HCT116 (cell line): Measurements from ENCODE around the gene C18orf32. TPM values are rescaled to one million over a fixed set of nuclear protein-coding genes. Genes with fewer than 3 reads are reported as not detected.

Experiments
- ATAC-seq: fragments of 200-7000 bp; cut with Tn5 transposase; 2 replicates; pipeline ENCODE4 v1.9.1; 2020; ENCODE audit warnings: mild to moderate bottlenecking, moderate library complexity
- BruUV-seq: library from RNA; stranded (reverse); fragments of 400-500 nt; replicated peaks from 2 replicates; lab custom pipeline; 2021; lab: Mats Ljungman, UMichigan
- CTCF ChIA-PET: fragments of 300-600 bp; sonication (Branson Sonifier 250); formaldehyde crosslinking; loops from one replicate; lab custom pipeline; 2021; ENCODE audit warnings: antibody characterized with exemption; lab: Charles Lee
- POLR2A ChIA-PET: fragments of 300-600, 350-600 bp; sonication (Branson Sonifier 250); formaldehyde crosslinking; loops from one replicate; lab custom pipeline; 2021; ENCODE audit warnings: antibody characterized with exemption; lab: Charles Lee
- RAD21 ChIA-PET, 2 experiments: fragments of 300-600 bp; sonication (Branson Sonifier 250); formaldehyde crosslinking; loops; one replicate each; lab custom pipeline; 2023; ENCODE audit warnings: low total read pairs in 2 of 2; ENCODE audit not compliant: uncharacterized antibody in 2 of 2, unreplicated experiment in 2 of 2, low non-redundant PET in 1 of 2; lab: Charles Lee
- DNase-seq: peaks from one replicate; pipeline ENCODE4 v3.0.0-alpha.2; 2010; ENCODE audit warnings: low read depth, low spot score
- H2AFZ ChIP-seq: fragments of 200-600 bp; shearing (Covaris generic), sonication (generic); 2 replicates; pipeline ENCODE4 v1.6.1; 2017; ENCODE audit warnings: low read depth, mixed run types, mixed read lengths, antibody characterized with exemption, low read length; ENCODE audit not compliant: poor library complexity, severe bottlenecking
- H3K27ac ChIP-seq: 2 replicates; pipeline ENCODE4 v1.5.1; 2012; ENCODE audit warnings: low read depth, low read length
- H3K27me3 ChIP-seq: fragments of 200-600 bp; sonication (generic); 2 replicates; pipeline ENCODE4 v1.6.1; 2016; ENCODE audit warnings: mixed run types, low read length, mixed read lengths; ENCODE audit not compliant: insufficient read depth
- H3K36me3 ChIP-seq, 2 experiments: fragments of 200-500 bp in 1 of 2; fragments of 200-600 bp in 1 of 2; sonication (Bioruptor generic) in 1 of 2; sonication (generic) in 1 of 2; 2 replicates each; pipeline versions ENCODE4 v1.5.1 to v1.6.1; 2014 to 2016; ENCODE audit warnings: low read length in 2 of 2, inconsistent platforms in 1 of 2, mixed read lengths in 1 of 2, mixed run types in 1 of 2; ENCODE audit not compliant: insufficient read depth in 2 of 2, control insufficient read depth in 1 of 2
- H3K4me1 ChIP-seq, 2 experiments: fragments of 200-600 bp in 1 of 2; sonication (generic) in 1 of 2; 2 replicates each; pipeline versions ENCODE4 v1.5.1 to v1.6.1; 2012 to 2017; ENCODE audit warnings: low read length in 2 of 2, inconsistent platforms in 1 of 2, mild to moderate bottlenecking in 1 of 2, mixed read lengths in 1 of 2, mixed run types in 1 of 2, moderate library complexity in 1 of 2; ENCODE audit not compliant: insufficient read depth in 2 of 2, control insufficient read depth in 1 of 2
- H3K4me2 ChIP-seq: fragments of 200-600 bp; sonication (generic); 2 replicates; pipeline ENCODE4 v1.6.1; 2017; ENCODE audit warnings: mixed run types, low read length, mixed read lengths
- H3K4me3 ChIP-seq, 2 experiments: fragments of 200-600 bp in 1 of 2; sonication (generic) in 1 of 2; replicated peaks in 1 of 2; 2 replicates each; pipeline ENCODE4 v1.5.1; 2011 to 2016; ENCODE audit warnings: low read length in 2 of 2, control low read depth in 1 of 2, low read depth in 1 of 2, mild to moderate bottlenecking in 1 of 2, mixed read lengths in 1 of 2, mixed run types in 1 of 2
- H3K79me2 ChIP-seq: fragments of 200-600 bp; sonication (generic); 2 replicates; pipeline ENCODE4 v1.6.1; 2017; ENCODE audit warnings: mild to moderate bottlenecking, mixed run types, low read length, moderate library complexity, mixed read lengths; ENCODE audit not compliant: insufficient read depth
- H3K9ac ChIP-seq: fragments of 200-600 bp; sonication (generic); 2 replicates; pipeline ENCODE4 v1.6.1; 2016; ENCODE audit warnings: low read length, mixed read lengths
- H3K9me2 ChIP-seq: fragments of 200-600 bp; sonication (generic), shearing (Covaris generic); 2 replicates; pipeline ENCODE4 v1.6.1; 2017; ENCODE audit warnings: mixed run types, mild to moderate bottlenecking, moderate library complexity; ENCODE audit not compliant: insufficient read depth
- H3K9me3 ChIP-seq, 2 experiments: fragments of 200-500 bp in 1 of 2; fragments of 200-600 bp in 1 of 2; sonication (Bioruptor generic) in 1 of 2; sonication (generic) in 1 of 2; 2 replicates each; pipeline ENCODE4 v1.6.1; 2014 to 2017; ENCODE audit warnings: low read length in 2 of 2, mixed read lengths in 2 of 2, inconsistent platforms in 1 of 2, low read depth in 1 of 2, mild to moderate bottlenecking in 1 of 2, mixed run types in 1 of 2, moderate library complexity in 1 of 2; ENCODE audit not compliant: control insufficient read depth in 1 of 2, insufficient read depth in 1 of 2
- H4K20me1 ChIP-seq: fragments of 200-600 bp; sonication (generic), shearing (Covaris generic); 2 replicates; pipeline ENCODE4 v1.6.1; 2017; ENCODE audit warnings: mixed run types, mild to moderate bottlenecking, moderate library complexity; ENCODE audit not compliant: insufficient read depth
- CBX3 ChIP-seq: IDR thresholded peaks from 2 replicates; pipeline ENCODE4 v1.6.1; 2012; ENCODE audit warnings: low read depth
- CEBPB ChIP-seq: IDR thresholded peaks from 2 replicates; pipeline ENCODE4 v1.6.1; 2012; ENCODE audit warnings: low read depth
- EGR1 ChIP-seq: IDR thresholded peaks from 2 replicates; pipeline ENCODE4 v1.6.1; 2012; ENCODE audit warnings: low read depth
- ELF1 ChIP-seq: IDR thresholded peaks from 2 replicates; pipeline ENCODE4 v1.6.1; 2012; ENCODE audit warnings: low read depth, borderline replicate concordance
- EZH2 ChIP-seq: fragments of 200-600 bp; sonication (generic); IDR thresholded peaks from 2 replicates; pipeline ENCODE4 v1.6.1; 2017; ENCODE audit warnings: antibody characterized with exemption, mixed run types
- JUND ChIP-seq: IDR thresholded peaks from 2 replicates; pipeline ENCODE4 v1.6.1; 2012
- POLR2A ChIP-seq: IDR thresholded peaks from 2 replicates; pipeline ENCODE4 v1.7.0; 2011; ENCODE audit warnings: borderline replicate concordance; ENCODE audit not compliant: insufficient read depth, insufficient read length; ENCODE audit errors: extremely low read depth
- POLR2AphosphoS5 ChIP-seq: IDR thresholded peaks from 2 replicates; pipeline ENCODE4 v1.6.1; 2011; ENCODE audit warnings: mild to moderate bottlenecking, low read depth, low read length, moderate library complexity
- SIN3A ChIP-seq: IDR thresholded peaks from 2 replicates; pipeline ENCODE4 v1.6.1; 2012; ENCODE audit warnings: low read depth
- SP1 ChIP-seq: IDR thresholded peaks from 2 replicates; pipeline ENCODE4 v1.6.1; 2012; ENCODE audit warnings: low read depth
- SRF ChIP-seq: IDR thresholded peaks from 2 replicates; pipeline ENCODE4 v1.6.1; 2012; ENCODE audit warnings: low read depth
- TCF7L2 ChIP-seq: IDR thresholded peaks from 2 replicates; pipeline ENCODE4 v1.7.0; 2011; ENCODE audit warnings: borderline replicate concordance, inconsistent platforms; ENCODE audit not compliant: insufficient read depth, insufficient read length; ENCODE audit errors: extremely low read depth
- intact Hi-C: fragments of 100-400 bp; cut with micrococcal nuclease; formaldehyde crosslinking; loops from 2 replicates; pipeline ENCODE4 v1.10.0; 2022
- total RNA-seq: library from RNA; stranded (reverse); gene quantifications from one replicate; pipeline ENCODE4 v1.2.1, GENCODE V29; 2021; ENCODE audit not compliant: unreplicated experiment
- TF ChIP-seq, protein P1 (sequence below), 3 experiments: fragments of 200-600 bp in 1 of 3; sonication (generic) in 1 of 3; IDR thresholded peaks in 2 of 3; conservative IDR thresholded peaks in 1 of 3; 2 replicates each; pipeline ENCODE4 v1.5.1; 2012 to 2017; ENCODE audit warnings: low read depth in 2 of 3, low read length in 2 of 3, antibody characterized with exemption in 1 of 3, borderline replicate concordance in 1 of 3, control low read depth in 1 of 3, mild to moderate bottlenecking in 1 of 3, mixed read lengths in 1 of 3, mixed run types in 1 of 3, moderate library complexity in 1 of 3; ENCODE audit not compliant: insufficient read depth in 1 of 3
- TF ChIP-seq, protein P2 (sequence below): IDR thresholded peaks from 2 replicates; pipeline ENCODE4 v1.6.1; 2012
- TF ChIP-seq, protein P3 (sequence below): IDR thresholded peaks from 2 replicates; pipeline ENCODE4 v1.6.1; 2012; ENCODE audit warnings: low read depth
- TF ChIP-seq, protein P4 (sequence below): IDR thresholded peaks from 2 replicates; pipeline ENCODE4 v1.6.1; 2012
- TF ChIP-seq, protein P5 (sequence below): IDR thresholded peaks from 2 replicates; pipeline ENCODE4 v1.6.1; 2011; ENCODE audit warnings: mild to moderate bottlenecking, low read length, moderate library complexity; ENCODE audit not compliant: insufficient replicate concordance; ENCODE audit errors: extremely low read depth

C18orf32 gene
- total RNA-seq, 1 experiment from 2014 or later, result 35.0 TPM

DNA sequence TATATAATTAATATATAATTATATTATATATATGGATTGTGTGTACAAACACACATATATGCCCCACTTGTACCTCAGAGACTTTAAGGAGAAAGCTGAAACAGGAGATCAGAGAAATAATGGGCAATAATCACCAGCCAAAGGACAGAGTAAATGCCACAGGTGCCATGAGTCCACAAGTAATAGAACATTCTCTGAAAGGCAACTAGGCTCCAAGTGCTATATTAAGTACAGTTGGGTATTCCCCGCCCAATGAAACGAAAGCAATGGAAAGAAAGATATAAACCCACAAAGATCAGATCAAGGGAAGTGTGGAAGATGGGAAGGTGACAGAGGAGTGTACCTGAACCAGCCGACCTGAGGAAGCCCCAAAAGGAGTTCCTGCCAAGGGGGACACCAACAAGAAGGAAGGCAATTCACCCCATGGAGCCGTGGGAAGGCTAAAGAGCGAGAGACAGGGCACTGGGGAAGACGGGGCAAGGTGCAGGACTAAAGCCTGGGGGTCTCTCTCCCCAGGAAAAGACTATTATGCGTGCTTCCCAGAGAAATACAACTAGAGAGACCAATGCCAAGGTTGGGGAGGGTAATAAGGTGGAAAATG, 45.6 kb downstream of the C18orf32 start:
- BruUV-seq, result no TSS peak

More for the DNA sequence above, 45.6 kb downstream of the C18orf32 start:
- CTCF ChIA-PET, result no interaction called here
- Histone ChIP-seq H3K9me2 (no peaks in the 10 kb centered on the region), H3K9me3 (no peaks in the 10 kb centered on the region), H3K4me1 (no peaks in the 10 kb centered on the region), H3K9ac (no peak overlapping the region), H3K4me2 (no peak overlapping the region), H3K27me3 (no peaks in the 10 kb centered on the region), H4K20me1 (no peaks in the 10 kb centered on the region; the same call in 1 of the 2 replicates), H3K79me2 (peaks cover 47% of the 10 kb centered on the region), H3K4me3 (no peak overlapping the region), H3K36me3 (no peaks in the 10 kb centered on the region), H3K27ac (no peak overlapping the region), H2AFZ (no peak overlapping the region)
- RAD21 ChIA-PET, result no interaction called here
- DNase-seq (no peak), ATAC-seq (no peak)
- POLR2A ChIA-PET, result interaction anchor here (0.5 kb wide), 1 partner anchor 18 kb away, joined by 3 read pairs; no protein-coding TSS in a partner anchor
- intact Hi-C loops, result loop anchor here (10.0 kb wide), 1 partner anchor 417 kb away; no protein-coding TSS in a partner anchor
- TF ChIP-seq TCF7L2 (no peak), CEBPB (no peak), JUND (no peak), POLR2AphosphoS5 (no peak), POLR2A (no peak), EZH2 (no peak), SIN3A (no peak), SP1 (no peak), ELF1 (no peak), SRF (no peak), EGR1 (no peak), CBX3 (no peak)
- TF ChIP-seq, protein P1, sequence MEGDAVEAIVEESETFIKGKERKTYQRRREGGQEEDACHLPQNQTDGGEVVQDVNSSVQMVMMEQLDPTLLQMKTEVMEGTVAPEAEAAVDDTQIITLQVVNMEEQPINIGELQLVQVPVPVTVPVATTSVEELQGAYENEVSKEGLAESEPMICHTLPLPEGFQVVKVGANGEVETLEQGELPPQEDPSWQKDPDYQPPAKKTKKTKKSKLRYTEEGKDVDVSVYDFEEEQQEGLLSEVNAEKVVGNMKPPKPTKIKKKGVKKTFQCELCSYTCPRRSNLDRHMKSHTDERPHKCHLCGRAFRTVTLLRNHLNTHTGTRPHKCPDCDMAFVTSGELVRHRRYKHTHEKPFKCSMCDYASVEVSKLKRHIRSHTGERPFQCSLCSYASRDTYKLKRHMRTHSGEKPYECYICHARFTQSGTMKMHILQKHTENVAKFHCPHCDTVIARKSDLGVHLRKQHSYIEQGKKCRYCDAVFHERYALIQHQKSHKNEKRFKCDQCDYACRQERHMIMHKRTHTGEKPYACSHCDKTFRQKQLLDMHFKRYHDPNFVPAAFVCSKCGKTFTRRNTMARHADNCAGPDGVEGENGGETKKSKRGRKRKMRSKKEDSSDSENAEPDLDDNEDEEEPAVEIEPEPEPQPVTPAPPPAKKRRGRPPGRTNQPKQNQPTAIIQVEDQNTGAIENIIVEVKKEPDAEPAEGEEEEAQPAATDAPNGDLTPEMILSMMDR (IDR thresholded peaks at IDR 0.05 in 2 of 3, conservative IDR thresholded peaks at IDR 0.05 in 1 of 3; ENCODE audit: borderline replicate concordance in 1 of 3, insufficient read depth in 1 of 3, low read depth in 2 of 3, low read length in 2 of 3), result no peak
- TF ChIP-seq, protein P2, sequence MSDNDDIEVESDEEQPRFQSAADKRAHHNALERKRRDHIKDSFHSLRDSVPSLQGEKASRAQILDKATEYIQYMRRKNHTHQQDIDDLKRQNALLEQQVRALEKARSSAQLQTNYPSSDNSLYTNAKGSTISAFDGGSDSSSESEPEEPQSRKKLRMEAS, result no peak
- TF ChIP-seq, protein P3, sequence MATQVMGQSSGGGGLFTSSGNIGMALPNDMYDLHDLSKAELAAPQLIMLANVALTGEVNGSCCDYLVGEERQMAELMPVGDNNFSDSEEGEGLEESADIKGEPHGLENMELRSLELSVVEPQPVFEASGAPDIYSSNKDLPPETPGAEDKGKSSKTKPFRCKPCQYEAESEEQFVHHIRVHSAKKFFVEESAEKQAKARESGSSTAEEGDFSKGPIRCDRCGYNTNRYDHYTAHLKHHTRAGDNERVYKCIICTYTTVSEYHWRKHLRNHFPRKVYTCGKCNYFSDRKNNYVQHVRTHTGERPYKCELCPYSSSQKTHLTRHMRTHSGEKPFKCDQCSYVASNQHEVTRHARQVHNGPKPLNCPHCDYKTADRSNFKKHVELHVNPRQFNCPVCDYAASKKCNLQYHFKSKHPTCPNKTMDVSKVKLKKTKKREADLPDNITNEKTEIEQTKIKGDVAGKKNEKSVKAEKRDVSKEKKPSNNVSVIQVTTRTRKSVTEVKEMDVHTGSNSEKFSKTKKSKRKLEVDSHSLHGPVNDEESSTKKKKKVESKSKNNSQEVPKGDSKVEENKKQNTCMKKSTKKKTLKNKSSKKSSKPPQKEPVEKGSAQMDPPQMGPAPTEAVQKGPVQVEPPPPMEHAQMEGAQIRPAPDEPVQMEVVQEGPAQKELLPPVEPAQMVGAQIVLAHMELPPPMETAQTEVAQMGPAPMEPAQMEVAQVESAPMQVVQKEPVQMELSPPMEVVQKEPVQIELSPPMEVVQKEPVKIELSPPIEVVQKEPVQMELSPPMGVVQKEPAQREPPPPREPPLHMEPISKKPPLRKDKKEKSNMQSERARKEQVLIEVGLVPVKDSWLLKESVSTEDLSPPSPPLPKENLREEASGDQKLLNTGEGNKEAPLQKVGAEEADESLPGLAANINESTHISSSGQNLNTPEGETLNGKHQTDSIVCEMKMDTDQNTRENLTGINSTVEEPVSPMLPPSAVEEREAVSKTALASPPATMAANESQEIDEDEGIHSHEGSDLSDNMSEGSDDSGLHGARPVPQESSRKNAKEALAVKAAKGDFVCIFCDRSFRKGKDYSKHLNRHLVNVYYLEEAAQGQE, result no peak
- TF ChIP-seq, protein P4, sequence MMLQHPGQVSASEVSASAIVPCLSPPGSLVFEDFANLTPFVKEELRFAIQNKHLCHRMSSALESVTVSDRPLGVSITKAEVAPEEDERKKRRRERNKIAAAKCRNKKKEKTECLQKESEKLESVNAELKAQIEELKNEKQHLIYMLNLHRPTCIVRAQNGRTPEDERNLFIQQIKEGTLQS, result no peak
- TF ChIP-seq, protein P5, sequence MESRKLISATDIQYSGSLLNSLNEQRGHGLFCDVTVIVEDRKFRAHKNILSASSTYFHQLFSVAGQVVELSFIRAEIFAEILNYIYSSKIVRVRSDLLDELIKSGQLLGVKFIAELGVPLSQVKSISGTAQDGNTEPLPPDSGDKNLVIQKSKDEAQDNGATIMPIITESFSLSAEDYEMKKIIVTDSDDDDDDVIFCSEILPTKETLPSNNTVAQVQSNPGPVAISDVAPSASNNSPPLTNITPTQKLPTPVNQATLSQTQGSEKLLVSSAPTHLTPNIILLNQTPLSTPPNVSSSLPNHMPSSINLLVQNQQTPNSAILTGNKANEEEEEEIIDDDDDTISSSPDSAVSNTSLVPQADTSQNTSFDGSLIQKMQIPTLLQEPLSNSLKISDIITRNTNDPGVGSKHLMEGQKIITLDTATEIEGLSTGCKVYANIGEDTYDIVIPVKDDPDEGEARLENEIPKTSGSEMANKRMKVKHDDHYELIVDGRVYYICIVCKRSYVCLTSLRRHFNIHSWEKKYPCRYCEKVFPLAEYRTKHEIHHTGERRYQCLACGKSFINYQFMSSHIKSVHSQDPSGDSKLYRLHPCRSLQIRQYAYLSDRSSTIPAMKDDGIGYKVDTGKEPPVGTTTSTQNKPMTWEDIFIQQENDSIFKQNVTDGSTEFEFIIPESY, result no peak
